Thyroid gland (tissue), 4 donors: ENCODE measurements around the gene PFDN6. TPM values are rescaled to one million over a fixed set of nuclear protein-coding genes. Genes with fewer than 3 reads are reported as not detected.
"Not testable (repeated sequence)": the region's sequence is repeated elsewhere in the genome, so short reads cannot be mapped to it uniquely, and the experiment has no call there.

ENCODE experiments used
- DNase-seq, 2 donors: peaks; one replicate each; pipeline ENCODE4 v3.0.0-alpha.2; 2019
- H3K27ac ChIP-seq, 3 donors: fragments of 200-600 bp; sonication (generic); 1 replicate in 2 of 3; 2 replicates in 1 of 3; pipeline ENCODE4 v1.5.1; 2016 to 2019; ENCODE audit warnings: mild to moderate bottlenecking in 1 of 3, moderate library complexity in 1 of 3
- H3K27me3 ChIP-seq: fragments of 200-600 bp; sonication (generic); one replicate; pipeline ENCODE4 v1.5.1; 2019
- H3K36me3 ChIP-seq, 2 donors: fragments of 200-600 bp; sonication (generic); one replicate each; pipeline ENCODE4 v1.5.1; 2016 to 2019
- H3K4me1 ChIP-seq, 2 donors: fragments of 200-600 bp; sonication (generic); one replicate each; pipeline ENCODE4 v1.5.1; 2017 to 2019
- H3K4me3 ChIP-seq, 3 donors: fragments of 200-600 bp; sonication (generic); replicated peaks in 1 of 3; 1 replicate in 2 of 3; 2 replicates in 1 of 3; pipeline ENCODE4 v1.5.1; 2016; ENCODE audit warnings: mild to moderate bottlenecking in 1 of 3
- H3K9me3 ChIP-seq: fragments of 200-600 bp; sonication (generic); one replicate; pipeline ENCODE4 v1.5.1; 2017
- POLR2A ChIP-seq, 2 donors: fragments of 450-650 bp; IDR thresholded peaks; one replicate each; pipeline ENCODE4 v1.6.1; 2017; ENCODE audit warnings: antibody characterized with exemption in 2 of 2, mild to moderate bottlenecking in 2 of 2, moderate library complexity in 1 of 2
- WGBS, 2 donors: methylation state at CpG; one replicate each; pipeline ENCODE4 v1.1.5; 2017; 5-methylcytosine and 5-hydroxymethylcytosine counted together
- intact Hi-C: fragments of 100-400 bp; cut with DNase I; formaldehyde crosslinking; loops from one replicate; pipeline ENCODE4 v1.15.1; 2023
- total RNA-seq, 4 donors: library from RNA; depleted of rRNA; stranded (reverse); fragments of >200 nt; gene quantifications; one replicate each; pipeline ENCODE4 v1.2.3, GENCODE V29; 2016
- TF ChIP-seq, protein P1 (sequence below), 6 experiments: fragments of 200-600 bp in 3 of 6; fragments of 450-650 bp in 3 of 6; sonication (generic) in 3 of 6; IDR thresholded peaks; one replicate each; pipeline ENCODE4 v1.5.1; 2016 to 2019; ENCODE audit warnings: antibody characterized with exemption in 6 of 6, mild to moderate bottlenecking in 2 of 6, inconsistent platforms in 1 of 6, moderate library complexity in 1 of 6

Gene PFDN6
- total RNA-seq, 4 donors from 2014 or later = 29.1 to 51.9 (median 35.6) TPM

DNA sequence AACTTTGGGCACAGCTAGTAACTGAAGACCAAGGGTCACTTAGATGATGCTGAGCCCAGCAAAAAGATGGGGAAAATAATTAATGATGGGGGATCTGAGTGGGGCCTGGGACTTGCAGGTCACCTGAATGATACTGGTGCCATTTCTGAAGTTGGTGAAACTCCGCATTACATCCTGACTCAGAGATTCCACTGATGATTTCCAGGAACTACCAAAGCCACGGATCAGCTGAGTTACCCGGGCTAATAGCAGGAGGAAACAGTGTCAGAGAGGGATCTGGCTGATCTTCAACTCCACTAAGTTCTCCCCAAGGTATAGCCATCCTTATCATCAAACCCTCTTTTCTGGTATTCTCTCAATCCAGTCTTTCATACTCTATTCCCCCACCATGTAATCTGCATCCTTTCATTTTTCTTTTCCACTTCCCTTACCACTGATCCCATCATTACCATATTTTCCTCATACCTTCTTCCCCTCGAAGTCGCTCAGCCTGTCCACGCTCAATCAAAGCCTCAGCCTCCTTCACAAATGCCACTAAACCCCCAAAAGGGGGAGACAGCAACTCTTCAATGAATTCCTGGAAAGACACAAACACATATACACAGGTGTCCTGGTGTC, 37.9 kb upstream of the PFDN6 start:
- no peaks in the 10 kb centered on the region for H3K9me3 ChIP-seq
- intact Hi-C loops = no loop called here
- no peak overlapping the region for H3K4me3 ChIP-seq
- H3K27me3 ChIP-seq = no peaks in the 10 kb centered on the region
- H3K36me3 ChIP-seq = no peaks in the 10 kb centered on the region
- WGBS, 2 donors = 89 to 91% methylated on average over 6 of the region's 6 CpGs
- TF ChIP-seq, protein P1, sequence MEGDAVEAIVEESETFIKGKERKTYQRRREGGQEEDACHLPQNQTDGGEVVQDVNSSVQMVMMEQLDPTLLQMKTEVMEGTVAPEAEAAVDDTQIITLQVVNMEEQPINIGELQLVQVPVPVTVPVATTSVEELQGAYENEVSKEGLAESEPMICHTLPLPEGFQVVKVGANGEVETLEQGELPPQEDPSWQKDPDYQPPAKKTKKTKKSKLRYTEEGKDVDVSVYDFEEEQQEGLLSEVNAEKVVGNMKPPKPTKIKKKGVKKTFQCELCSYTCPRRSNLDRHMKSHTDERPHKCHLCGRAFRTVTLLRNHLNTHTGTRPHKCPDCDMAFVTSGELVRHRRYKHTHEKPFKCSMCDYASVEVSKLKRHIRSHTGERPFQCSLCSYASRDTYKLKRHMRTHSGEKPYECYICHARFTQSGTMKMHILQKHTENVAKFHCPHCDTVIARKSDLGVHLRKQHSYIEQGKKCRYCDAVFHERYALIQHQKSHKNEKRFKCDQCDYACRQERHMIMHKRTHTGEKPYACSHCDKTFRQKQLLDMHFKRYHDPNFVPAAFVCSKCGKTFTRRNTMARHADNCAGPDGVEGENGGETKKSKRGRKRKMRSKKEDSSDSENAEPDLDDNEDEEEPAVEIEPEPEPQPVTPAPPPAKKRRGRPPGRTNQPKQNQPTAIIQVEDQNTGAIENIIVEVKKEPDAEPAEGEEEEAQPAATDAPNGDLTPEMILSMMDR (IDR thresholded peaks at IDR 0.05) = no peak
- TF ChIP-seq POLR2A (IDR thresholded peaks at IDR 0.05) = no peak
- peaks cover 10 to 16% of the 10 kb centered on the region in 2 donors for H3K4me1 ChIP-seq
- DNase-seq = no peak
- H3K27ac ChIP-seq = no peak overlapping the region

DNA sequence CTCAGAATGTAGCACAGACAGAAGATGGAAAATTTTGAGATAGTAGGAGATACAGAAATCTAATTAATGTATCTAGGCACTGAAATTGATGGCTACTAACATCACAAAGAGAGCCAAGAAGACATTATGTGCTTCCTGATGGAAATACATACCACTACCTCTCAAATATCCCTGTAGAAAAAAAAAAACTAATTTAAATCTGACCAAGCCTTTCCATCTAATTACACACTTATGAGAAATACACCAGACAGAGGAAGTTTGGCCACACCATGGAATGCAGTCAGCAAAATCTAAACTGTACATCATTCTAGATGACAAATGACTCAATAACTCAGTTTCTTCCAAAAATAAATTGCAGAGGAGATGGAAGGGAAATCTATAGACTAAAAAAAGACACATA, 36.6 kb upstream of the PFDN6 start:
- Histone ChIP-seq H3K4me3 (no peak overlapping the region), H3K27ac (no peak overlapping the region), H3K36me3 (no peaks in the 10 kb centered on the region), H3K4me1 (peaks cover 10 to 16% of the 10 kb centered on the region in 2 donors), H3K27me3 (no peaks in the 10 kb centered on the region), H3K9me3 (no peaks in the 10 kb centered on the region)
- no peak for TF ChIP-seq POLR2A (IDR thresholded peaks at IDR 0.05)
- TF ChIP-seq, protein P1 (IDR thresholded peaks at IDR 0.05) = no peak
- intact Hi-C loops = no loop called here
- no peak for DNase-seq

DNA sequence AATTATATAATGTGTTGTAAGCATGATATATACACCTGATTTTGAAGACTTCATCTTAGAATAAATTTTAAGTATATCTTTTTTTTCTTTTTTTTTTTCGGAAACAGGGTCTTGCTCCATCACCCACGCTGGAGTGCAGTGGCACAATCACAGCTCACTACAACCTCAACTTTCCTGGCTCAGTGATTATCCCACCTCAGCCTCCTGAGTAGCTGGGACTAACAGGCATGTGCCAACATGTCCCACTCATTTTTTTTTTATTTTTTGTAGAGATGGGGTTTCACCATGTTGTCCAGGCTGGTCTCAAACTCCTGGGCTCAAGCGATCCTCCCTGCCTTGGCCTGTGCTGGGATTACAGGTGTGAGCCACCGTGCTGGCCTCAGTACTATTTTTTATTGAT, 34.8 kb upstream of the PFDN6 start:
- Histone ChIP-seq H3K4me3 (no peak overlapping the region), H3K27me3 (no peaks in the 10 kb centered on the region), H3K9me3 (no peaks in the 10 kb centered on the region), H3K4me1 (peaks cover 0 to 11% of the 10 kb centered on the region in 2 donors), H3K27ac (no peak overlapping the region), H3K36me3 (no peaks in the 10 kb centered on the region)
- TF ChIP-seq, protein P1 (IDR thresholded peaks at IDR 0.05) = no peak
- TF ChIP-seq POLR2A (IDR thresholded peaks at IDR 0.05) = no peak
- DNase-seq = no peak
- WGBS, 2 donors = 96 to 97% methylated on average over 4 of the region's 4 CpGs
- intact Hi-C loops = no loop called here

DNA sequence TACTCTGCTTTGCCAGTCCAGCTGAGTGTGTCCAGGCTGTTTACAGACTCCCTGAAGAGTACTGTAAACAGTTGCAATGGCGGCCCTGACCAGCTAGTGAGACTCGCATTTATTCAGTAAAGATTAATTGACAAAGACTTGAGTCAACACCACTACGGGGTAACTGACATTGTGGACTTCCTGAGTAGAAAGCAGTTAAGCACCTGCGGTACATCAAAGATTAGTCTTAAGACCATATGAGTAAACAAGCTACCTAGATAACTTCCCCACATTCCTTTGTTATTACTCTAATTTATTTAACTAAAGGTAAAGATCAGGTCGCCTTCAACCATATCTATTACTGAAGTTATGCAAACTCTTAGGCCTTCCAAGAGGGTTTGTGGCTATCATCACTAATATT, 30.4 kb upstream of the PFDN6 start:
- TF ChIP-seq, protein P1 (IDR thresholded peaks at IDR 0.05) = no peak
- no peak for TF ChIP-seq POLR2A (IDR thresholded peaks at IDR 0.05)
- no peaks in the 10 kb centered on the region for H3K27me3 ChIP-seq
- H3K4me1 ChIP-seq = no peaks in the 10 kb centered on the region
- intact Hi-C loops = no loop called here
- H3K27ac ChIP-seq = no peak overlapping the region
- 89 to 93% methylated on average over 5 of the region's 5 CpGs for WGBS, 2 donors
- no peaks in the 10 kb centered on the region for H3K9me3 ChIP-seq
- DNase-seq = no peak
- no peak overlapping the region for H3K4me3 ChIP-seq
- H3K36me3 ChIP-seq = peaks cover 7 to 22% of the 10 kb centered on the region in 2 donors

DNA sequence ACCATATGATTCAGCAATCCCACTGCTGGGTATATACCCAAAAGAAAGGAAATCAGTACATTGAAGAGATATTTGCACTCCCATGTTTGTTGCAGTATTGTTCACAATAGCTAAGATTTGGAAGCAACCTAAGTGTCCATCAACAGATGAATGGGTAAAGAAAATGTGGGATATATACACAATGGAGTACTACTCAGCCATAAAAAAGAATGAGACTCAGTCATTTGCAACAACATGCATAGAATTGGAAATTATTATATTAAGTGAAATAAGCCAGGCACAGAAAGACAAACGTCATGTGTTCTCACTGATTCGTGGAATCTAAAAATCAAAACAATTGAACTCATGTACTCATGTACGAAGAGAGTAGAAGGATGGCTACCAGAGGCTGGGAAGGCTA, 26.9 kb upstream of the PFDN6 start:
- H3K9me3 ChIP-seq, H3K4me1 ChIP-seq, H3K27ac ChIP-seq, H3K4me3 ChIP-seq, DNase-seq, intact Hi-C loops, H3K27me3 ChIP-seq: not testable (repeated sequence)
- peaks cover 30 to 45% of the 10 kb centered on the region in 2 donors for H3K36me3 ChIP-seq
- 97% methylated on average over 3 of the region's 3 CpGs for WGBS, 2 donors
